Left ventricle myocardium inferior (tissue), 1 donor: ENCODE data around the gene MYMX. TPM values are rescaled to one million over a fixed set of nuclear protein-coding genes. Genes with fewer than 3 reads are reported as not detected.
"Not testable (repeated sequence)": the region's sequence is repeated elsewhere in the genome, so short reads cannot be mapped to it uniquely, and the experiment has no call there.

Experiments used
- DNase-seq: peaks from one replicate; pipeline ENCODE4 v3.0.0-alpha.2; 2020
- H3K27ac ChIP-seq: fragments of 200-600 bp; replicated peaks from 2 replicates; pipeline ENCODE4 v1.8.0; 2021
- H3K27me3 ChIP-seq: fragments of 200-600 bp; 2 replicates; pipeline ENCODE4 v1.8.0; 2021; ENCODE audit warnings: low read depth
- H3K36me3 ChIP-seq: fragments of 200-600 bp; 2 replicates; pipeline ENCODE4 v1.8.0; 2021
- H3K4me1 ChIP-seq: fragments of 200-600 bp; 2 replicates; pipeline ENCODE4 v1.8.0; 2021
- H3K4me3 ChIP-seq: fragments of 200-600 bp; 2 replicates; pipeline ENCODE4 v1.8.0; 2021; ENCODE audit warnings: mild to moderate bottlenecking, moderate library complexity
- H3K9me3 ChIP-seq: fragments of 200-600 bp; replicated peaks from 2 replicates; pipeline ENCODE4 v1.8.0; 2021
- CTCF ChIP-seq: fragments of 200-600 bp; IDR thresholded peaks from 2 replicates; pipeline ENCODE4 v1.8.0; 2021; ENCODE audit warnings: antibody characterized with exemption, mild to moderate bottlenecking, borderline replicate concordance
- intact Hi-C: fragments of 100-400 bp; cut with micrococcal nuclease; formaldehyde crosslinking; loops from one replicate; pipeline ENCODE4 v1.11.0; 2022
- total RNA-seq: library from RNA; stranded (reverse); fragmentation: NEBNext Ultra II Directional; extraction: Animal tissue kit (Norgen Biotek cat#: 25700); gene quantifications from one replicate; pipeline ENCODE4 v1.2.1, GENCODE V29; 2021
- donor health status: DM: no; HTN: yes; CAD: no; lungs with severe emphysema.

Gene MYMX
- total RNA-seq, 1 donor from 2014 or later, result 0.36 TPM

- no peak for TF ChIP-seq CTCF
- DNase-seq, result no peak
- Histone ChIP-seq H3K4me3 (no peak overlapping the region), H3K36me3 (no peaks in the 10 kb centered on the region), H3K27me3 (no peaks in the 10 kb centered on the region), H3K4me1 (peaks cover 34% of the 10 kb centered on the region), H3K9me3 (no peaks in the 10 kb centered on the region), H3K27ac (no peak overlapping the region)
- intact Hi-C loops, result no loop called here
Measured at GRCh38 chr6:44182911-44183390, 33.8 kb upstream of the MYMX start.

- H3K27ac ChIP-seq, result no peak overlapping the region
- H3K27me3 ChIP-seq, result no peaks in the 10 kb centered on the region
- intact Hi-C loops, result no loop called here
- H3K36me3 ChIP-seq, result no peaks in the 10 kb centered on the region
- H3K9me3 ChIP-seq, result no peaks in the 10 kb centered on the region
- H3K4me3 ChIP-seq, result no peak overlapping the region
- peaks cover 26% of the 10 kb centered on the region for H3K4me1 ChIP-seq
- no peak for DNase-seq
- no peak for TF ChIP-seq CTCF
Measured at GRCh38 chr6:44183783-44184182, 32.9 kb upstream of the MYMX start.

GRCh38 chr6:44185356-44185755 is 31.4 kb upstream of the MYMX start:
- H3K4me1 ChIP-seq, result peaks cover 18% of the 10 kb centered on the region
- intact Hi-C loops, DNase-seq: not testable (repeated sequence)

GRCh38 chr6:44185953-44186634 is 30.6 kb upstream of the MYMX start:
- peaks cover 18% of the 10 kb centered on the region for H3K4me1 ChIP-seq
- no peak overlapping the region for H3K4me3 ChIP-seq
- H3K27me3 ChIP-seq, result no peaks in the 10 kb centered on the region
- H3K9me3 ChIP-seq, result no peaks in the 10 kb centered on the region
- no peaks in the 10 kb centered on the region for H3K36me3 ChIP-seq
- DNase-seq, result no peak
- no peak for TF ChIP-seq CTCF
- H3K27ac ChIP-seq, result peak overlapping the region; percentile 69
- intact Hi-C loops, result no loop called here

More at GRCh38 chr6:44185356-44185755, 31.4 kb upstream of the MYMX start:
- not testable (repeated sequence) for H3K9me3 ChIP-seq, H3K27ac ChIP-seq, H3K4me3 ChIP-seq, H3K27me3 ChIP-seq, H3K36me3 ChIP-seq

- Histone ChIP-seq H3K4me3 (no peak overlapping the region), H3K4me1 (peaks cover 18% of the 10 kb centered on the region), H3K36me3 (no peaks in the 10 kb centered on the region), H3K27me3 (no peaks in the 10 kb centered on the region), H3K9me3 (no peaks in the 10 kb centered on the region), H3K27ac (peak overlapping the region; percentile 69)
- no peak for TF ChIP-seq CTCF
- intact Hi-C loops, result no loop called here
- DNase-seq, result no peak
Measured at GRCh38 chr6:44186635-44187025, 30.1 kb upstream of the MYMX start.

- no peaks in the 10 kb centered on the region for H3K9me3 ChIP-seq
- H3K27ac ChIP-seq, result no peak overlapping the region
- TF ChIP-seq CTCF, result no peak
- intact Hi-C loops, result no loop called here
- no peaks in the 10 kb centered on the region for H3K36me3 ChIP-seq
- H3K27me3 ChIP-seq, result no peaks in the 10 kb centered on the region
- no peak overlapping the region for H3K4me3 ChIP-seq
- DNase-seq, result no peak
- H3K4me1 ChIP-seq, result peaks cover 19% of the 10 kb centered on the region
Measured at GRCh38 chr6:44188819-44189218, 27.9 kb upstream of the MYMX start.
